ENCODE results near the gene SLC2A11.

The SLC2A11 gene

DNA sequence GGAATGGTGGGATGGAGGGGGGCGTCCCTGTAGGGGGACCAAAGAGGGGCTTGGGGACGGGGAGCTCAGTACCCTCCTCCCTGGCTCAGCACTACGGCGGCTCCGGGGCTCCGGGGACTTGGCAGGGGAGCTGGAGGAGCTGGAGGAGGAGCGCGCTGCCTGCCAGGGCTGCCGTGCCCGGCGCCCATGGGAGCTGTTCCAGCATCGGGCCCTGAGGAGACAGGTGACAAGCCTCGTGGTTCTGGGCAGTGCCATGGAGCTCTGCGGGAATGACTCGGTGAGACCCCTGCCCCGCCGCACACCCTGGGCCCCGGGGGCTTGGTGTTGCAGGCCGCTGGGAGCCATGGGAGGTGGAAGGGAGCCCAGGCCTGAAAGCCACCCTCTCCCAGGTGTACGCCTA, 24.7 kb downstream of the SLC2A11 start:
- Histone ChIP-seq H3K4me3 (no peak overlapping the region), H3K27ac (no peak overlapping the region)
- TF ChIP-seq, protein P1, sequence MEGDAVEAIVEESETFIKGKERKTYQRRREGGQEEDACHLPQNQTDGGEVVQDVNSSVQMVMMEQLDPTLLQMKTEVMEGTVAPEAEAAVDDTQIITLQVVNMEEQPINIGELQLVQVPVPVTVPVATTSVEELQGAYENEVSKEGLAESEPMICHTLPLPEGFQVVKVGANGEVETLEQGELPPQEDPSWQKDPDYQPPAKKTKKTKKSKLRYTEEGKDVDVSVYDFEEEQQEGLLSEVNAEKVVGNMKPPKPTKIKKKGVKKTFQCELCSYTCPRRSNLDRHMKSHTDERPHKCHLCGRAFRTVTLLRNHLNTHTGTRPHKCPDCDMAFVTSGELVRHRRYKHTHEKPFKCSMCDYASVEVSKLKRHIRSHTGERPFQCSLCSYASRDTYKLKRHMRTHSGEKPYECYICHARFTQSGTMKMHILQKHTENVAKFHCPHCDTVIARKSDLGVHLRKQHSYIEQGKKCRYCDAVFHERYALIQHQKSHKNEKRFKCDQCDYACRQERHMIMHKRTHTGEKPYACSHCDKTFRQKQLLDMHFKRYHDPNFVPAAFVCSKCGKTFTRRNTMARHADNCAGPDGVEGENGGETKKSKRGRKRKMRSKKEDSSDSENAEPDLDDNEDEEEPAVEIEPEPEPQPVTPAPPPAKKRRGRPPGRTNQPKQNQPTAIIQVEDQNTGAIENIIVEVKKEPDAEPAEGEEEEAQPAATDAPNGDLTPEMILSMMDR (IDR thresholded peaks at IDR 0.05): no peak
- DNase-seq (ENCODE audit: low spot score): no peak

DNA sequence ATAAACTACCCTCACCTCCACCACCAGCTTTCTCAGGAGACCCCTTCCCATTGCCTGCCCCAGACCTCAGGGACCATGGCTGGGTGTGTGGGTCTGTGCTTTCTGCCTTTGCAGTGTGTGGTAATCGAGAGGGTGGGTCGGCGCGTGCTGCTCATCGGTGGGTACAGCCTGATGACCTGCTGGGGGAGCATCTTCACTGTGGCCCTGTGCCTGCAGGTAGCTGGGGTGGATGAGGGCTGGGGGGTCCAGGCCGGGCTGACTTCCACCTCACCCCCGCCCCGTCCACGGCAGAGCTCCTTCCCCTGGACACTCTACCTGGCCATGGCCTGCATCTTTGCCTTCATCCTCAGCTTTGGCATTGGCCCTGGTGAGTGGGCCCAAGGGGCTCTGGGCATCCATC, 26.0 kb downstream of the SLC2A11 start:
- Histone ChIP-seq H3K27ac (no peak overlapping the region), H3K4me3 (no peak overlapping the region)
- TF ChIP-seq, protein P1 (IDR thresholded peaks at IDR 0.05): no peak
- no peak for DNase-seq (ENCODE audit: low spot score)

DNA sequence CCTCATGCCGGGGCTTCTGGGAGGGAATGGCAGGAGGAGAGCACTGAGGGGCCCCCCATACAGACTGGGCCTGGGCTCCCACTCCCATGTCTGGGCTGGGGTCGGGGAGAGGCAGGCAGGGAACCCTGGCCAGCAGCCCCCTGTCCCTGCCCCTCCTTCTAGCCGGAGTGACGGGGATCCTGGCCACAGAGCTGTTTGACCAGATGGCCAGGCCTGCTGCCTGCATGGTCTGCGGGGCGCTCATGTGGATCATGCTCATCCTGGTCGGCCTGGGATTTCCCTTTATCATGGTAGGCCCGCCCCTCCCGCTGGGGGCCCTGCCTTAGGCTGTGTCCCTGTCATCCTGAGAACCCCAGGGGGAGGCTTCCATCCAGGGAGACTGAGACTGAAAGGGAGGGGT, 26.5 kb downstream of the SLC2A11 start:
- TF ChIP-seq, protein P1 (IDR thresholded peaks at IDR 0.05): no peak
- Histone ChIP-seq H3K4me3 (no peak overlapping the region), H3K27ac (no peak overlapping the region)
- no peak for DNase-seq (ENCODE audit: low spot score)

DNA sequence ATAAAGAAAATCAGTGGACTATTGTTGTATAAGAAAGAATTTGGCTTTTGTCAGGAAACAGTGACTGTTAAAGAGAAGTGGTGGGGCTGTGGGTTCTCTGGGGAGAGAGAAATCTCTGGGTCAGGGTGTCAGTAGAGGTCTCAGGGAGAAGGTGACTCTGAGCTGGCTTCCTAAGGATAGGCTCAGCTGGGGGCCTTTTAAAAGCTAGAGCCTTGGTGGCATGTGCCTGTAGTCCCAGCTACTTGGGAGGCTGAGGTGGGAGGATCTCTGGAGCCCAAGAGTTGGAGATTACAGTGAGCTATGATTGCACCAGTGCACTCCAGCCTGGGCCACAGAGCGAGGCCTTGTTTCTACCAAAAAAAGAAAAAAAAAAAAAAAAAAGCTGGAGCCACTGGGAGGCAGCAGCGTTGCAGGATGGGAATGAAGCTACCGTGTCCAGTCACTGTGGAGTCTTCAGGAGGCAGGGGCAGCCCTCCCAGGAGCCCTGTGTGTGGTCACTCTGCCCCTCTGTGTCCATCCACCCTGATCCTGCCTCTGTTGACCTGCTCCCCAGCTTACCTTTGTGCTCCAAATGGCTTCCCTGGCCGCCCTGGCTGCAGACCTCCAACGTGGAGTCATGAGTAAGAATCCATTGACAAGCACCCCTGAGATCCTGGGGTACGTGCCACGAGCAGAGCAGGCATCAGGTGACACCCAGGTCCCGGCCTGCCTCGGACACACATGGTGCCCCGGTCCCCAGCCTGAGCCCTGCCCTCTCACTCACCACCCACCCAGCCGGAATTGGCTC, 31.1 kb downstream of the SLC2A11 start:
- Histone ChIP-seq H3K4me3 (no peak overlapping the region), H3K27ac (peak overlapping the region; percentile 60 to 80)
- DNase-seq (ENCODE audit: low spot score): no peak
- TF ChIP-seq, protein P1 (IDR thresholded peaks at IDR 0.05): no peak

DNA sequence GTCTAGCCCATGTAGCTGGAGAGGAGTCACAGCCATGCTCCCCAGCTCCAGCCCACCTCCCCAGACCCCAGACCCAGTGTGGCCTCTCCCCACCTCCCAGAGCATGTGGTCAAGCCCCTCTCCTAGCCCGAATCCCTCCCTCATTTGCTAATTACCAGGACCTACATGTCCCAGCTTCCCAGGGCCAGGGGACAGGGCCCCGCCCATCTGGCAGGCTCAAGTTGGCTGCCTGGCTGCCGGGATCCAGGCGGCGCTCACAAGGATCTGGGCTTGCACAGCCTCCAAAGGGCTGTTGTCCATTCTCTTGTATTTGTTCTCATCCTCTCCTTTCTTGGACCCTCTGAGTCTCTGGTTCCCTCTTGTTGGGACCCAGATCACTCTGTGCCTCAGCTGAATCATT, 31.9 kb downstream of the SLC2A11 start:
- TF ChIP-seq, protein P1 (IDR thresholded peaks at IDR 0.05): no peak
- Histone ChIP-seq H3K4me3 (no peak overlapping the region), H3K27ac (peak overlapping the region in 1 of 2 donors; percentile 80)
- DNase-seq (ENCODE audit: low spot score): no peak

DNA sequence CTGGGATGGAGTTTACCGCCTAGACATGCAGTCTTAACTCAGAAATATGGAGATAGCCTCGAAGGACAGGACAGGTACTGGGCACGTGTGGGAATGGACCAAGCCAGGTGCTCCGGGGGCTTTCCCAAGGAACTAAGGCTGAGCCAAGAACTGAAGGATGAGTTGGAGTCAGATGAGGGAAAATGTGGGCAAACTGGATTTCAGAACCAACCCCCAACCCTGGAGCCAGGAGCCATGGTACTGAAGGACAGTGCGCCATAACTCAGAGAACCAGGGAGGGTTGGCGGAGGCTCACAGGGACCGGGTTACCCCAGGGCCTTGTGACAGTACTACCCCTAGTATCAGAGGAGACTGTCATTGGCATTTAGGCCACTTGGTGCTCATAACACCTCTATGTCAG, 34.1 kb downstream of the SLC2A11 start:
- no peak for DNase-seq (ENCODE audit: low spot score)
- H3K27ac ChIP-seq: no peak overlapping the region

More for the DNA sequence above, 34.1 kb downstream of the SLC2A11 start:
- no peak overlapping the region for H3K4me3 ChIP-seq
- TF ChIP-seq, protein P1 (IDR thresholded peaks at IDR 0.05): no peak
